ENCODE results near the gene AGPAT1. TPM values are rescaled to one million over a fixed set of nuclear protein-coding genes. Genes with fewer than 3 reads are reported as not detected.
"Not testable (repeated sequence)": the region's sequence is repeated elsewhere in the genome, so short reads cannot be mapped to it uniquely, and the experiment has no call there.

The AGPAT1 gene
- total RNA-seq, 1 experiment from 2014 or later: 37.8 TPM

GRCh38 chr6:32148289-32149091, 27.4 kb downstream of the AGPAT1 start:
- POLR2A ChIA-PET: interaction anchor here (0.6 to 0.7 kb wide), 3 partner anchors 38 to 532 kb away, joined by 3 to 4 read pairs (median 3); partner anchors contain the start of gene NEU1
- Mint-ChIP-seq H3K4me3 (ENCODE audit: unreplicated experiment) (no peak overlapping the region), H3K27me3 (ENCODE audit: insufficient read depth, unreplicated experiment) (no peaks in the 10 kb centered on the region)

DNA sequence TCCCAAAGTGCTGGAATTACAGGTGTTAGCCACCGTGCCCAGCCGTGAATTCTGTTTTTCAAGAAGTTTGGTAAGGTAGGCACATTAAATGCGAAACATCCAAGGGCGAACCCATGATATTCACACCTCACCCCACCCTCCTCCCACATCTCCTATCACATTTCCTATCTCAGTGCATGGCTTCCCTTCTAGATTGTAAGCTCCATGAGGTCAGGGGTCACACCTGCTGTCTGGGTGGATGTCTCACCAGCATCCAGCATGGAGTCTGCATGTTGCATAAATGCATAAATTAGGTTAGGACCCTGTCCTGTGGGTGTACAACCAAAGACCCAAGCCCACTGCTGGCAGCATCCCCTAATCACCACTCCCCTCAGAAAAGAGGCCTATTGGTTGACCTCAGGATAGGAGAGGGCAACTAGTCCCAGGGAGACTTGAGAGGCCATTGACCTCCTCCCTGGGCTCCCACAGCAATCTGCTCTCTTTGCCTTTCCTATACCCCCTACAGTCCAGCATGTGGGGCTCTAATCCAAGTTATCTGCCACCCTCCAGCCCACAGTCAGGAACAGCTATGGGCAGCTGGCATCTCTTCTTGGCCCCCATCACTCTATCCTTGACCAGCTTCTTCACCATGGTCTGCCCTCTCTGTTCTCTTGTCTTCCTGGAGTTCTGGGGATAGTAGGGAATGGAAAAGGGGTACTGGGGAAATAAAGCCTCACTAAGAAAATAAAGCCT, 28.3 kb downstream of the AGPAT1 start:
- Mint-ChIP-seq H3K27ac (ENCODE audit: low read depth, unreplicated experiment) (no peak overlapping the region), H3K4me3 (ENCODE audit: unreplicated experiment) (no peak overlapping the region), H3K27me3 (ENCODE audit: insufficient read depth, unreplicated experiment) (no peaks in the 10 kb centered on the region), H3K36me3 (ENCODE audit: insufficient read depth, unreplicated experiment) (no peaks in the 10 kb centered on the region), H3K4me1 (ENCODE audit: insufficient read depth, unreplicated experiment) (peaks cover 15% of the 10 kb centered on the region), H3K9me3 (ENCODE audit: unreplicated experiment) (no peaks in the 10 kb centered on the region)
- no peak for DNase-seq (ENCODE audit: unreplicated experiment)
- ChIA-PET CTCF (interaction anchor here (2.2 kb wide), 1 partner anchor 29 kb away, joined by 6 read pairs; no protein-coding TSS in a partner anchor), POLR2A (interaction anchor here (0.6 to 0.7 kb wide), 3 partner anchors 37 to 531 kb away, joined by 3 to 4 read pairs (median 3); partner anchors contain the start of gene NEU1)
- no peak for TF ChIP-seq CTCF (IDR thresholded peaks at IDR 0.05; ENCODE audit: unreplicated experiment)
- no TSS peak for BruUV-seq (replicated peaks)
- intact Hi-C loops (cut with micrococcal nuclease): no loop called here

More at GRCh38 chr6:32148289-32149091, 27.4 kb downstream of the AGPAT1 start:
- Mint-ChIP-seq H3K27ac (ENCODE audit: low read depth, unreplicated experiment) (no peak overlapping the region), H3K36me3 (ENCODE audit: insufficient read depth, unreplicated experiment) (no peaks in the 10 kb centered on the region), H3K4me1 (ENCODE audit: insufficient read depth, unreplicated experiment) (peaks cover 15% of the 10 kb centered on the region), H3K9me3 (ENCODE audit: unreplicated experiment) (no peaks in the 10 kb centered on the region)
- CTCF ChIA-PET: interaction anchor here (2.2 kb wide), 1 partner anchor 30 kb away, joined by 6 read pairs; no protein-coding TSS in a partner anchor
- BruUV-seq (replicated peaks): no TSS peak
- intact Hi-C loops (cut with micrococcal nuclease): no loop called here
- DNase-seq (ENCODE audit: unreplicated experiment): no peak
- no peak for TF ChIP-seq CTCF (IDR thresholded peaks at IDR 0.05; ENCODE audit: unreplicated experiment)

DNA sequence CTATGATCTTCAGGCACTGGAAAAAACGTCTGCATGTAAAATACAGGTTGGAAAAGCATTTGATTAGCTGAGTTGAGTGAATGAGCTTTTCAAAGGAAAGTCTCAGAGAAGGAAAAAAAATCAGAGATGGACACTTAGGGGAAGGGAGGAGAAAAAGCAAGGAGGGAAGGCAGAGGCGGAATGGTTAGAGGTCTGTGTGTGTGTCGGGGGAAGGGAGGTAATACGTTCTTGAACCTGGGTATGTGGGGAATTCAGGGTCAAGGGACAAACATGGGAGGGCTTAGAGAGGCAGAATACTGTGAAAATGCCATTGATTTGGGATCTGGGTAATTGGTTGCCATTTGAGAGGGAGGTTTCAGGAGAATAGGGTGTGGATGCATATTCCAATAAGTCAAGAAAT, 29.2 kb downstream of the AGPAT1 start:
- BruUV-seq (replicated peaks): no TSS peak
- POLR2A ChIA-PET: interaction anchor here (0.6 to 1.7 kb wide), 5 partner anchors 16 to 196 kb away, joined by 3 to 10 read pairs (median 3); partner anchors contain the start of gene FKBPL
- no peak for DNase-seq (ENCODE audit: unreplicated experiment)
- intact Hi-C loops (cut with micrococcal nuclease): no loop called here
- no peak for TF ChIP-seq CTCF (IDR thresholded peaks at IDR 0.05; ENCODE audit: unreplicated experiment)
- CTCF ChIA-PET: interaction anchor here (0.6 to 2.2 kb wide), 2 partner anchors 28 to 100 kb away, joined by 3 to 6 read pairs; no protein-coding TSS in a partner anchor
- H3K36me3 Mint-ChIP-seq (ENCODE audit: insufficient read depth, unreplicated experiment): no peaks in the 10 kb centered on the region
- no peak overlapping the region for H3K27ac Mint-ChIP-seq (ENCODE audit: low read depth, unreplicated experiment)
- no peak overlapping the region for H3K4me3 Mint-ChIP-seq (ENCODE audit: unreplicated experiment)
- no peaks in the 10 kb centered on the region for H3K9me3 Mint-ChIP-seq (ENCODE audit: unreplicated experiment)
- no peaks in the 10 kb centered on the region for H3K27me3 Mint-ChIP-seq (ENCODE audit: insufficient read depth, unreplicated experiment)
- H3K4me1 Mint-ChIP-seq (ENCODE audit: insufficient read depth, unreplicated experiment): peaks cover 15% of the 10 kb centered on the region

GRCh38 chr6:32146287-32146686, 29.6 kb downstream of the AGPAT1 start:
- Mint-ChIP-seq H3K27me3 (ENCODE audit: insufficient read depth, unreplicated experiment) (no peaks in the 10 kb centered on the region), H3K4me1 (ENCODE audit: insufficient read depth, unreplicated experiment) (peaks cover 12% of the 10 kb centered on the region), H3K4me3 (ENCODE audit: unreplicated experiment) (no peak overlapping the region), H3K27ac (ENCODE audit: low read depth, unreplicated experiment) (no peak overlapping the region), H3K36me3 (ENCODE audit: insufficient read depth, unreplicated experiment) (no peaks in the 10 kb centered on the region), H3K9me3 (ENCODE audit: unreplicated experiment) (no peaks in the 10 kb centered on the region)
- no TSS peak for BruUV-seq (replicated peaks)
- intact Hi-C loops (cut with micrococcal nuclease): no loop called here
- TF ChIP-seq CTCF (IDR thresholded peaks at IDR 0.05; ENCODE audit: unreplicated experiment): no peak
- no peak for DNase-seq (ENCODE audit: unreplicated experiment)
- ChIA-PET POLR2A (interaction anchor here (0.6 to 1.7 kb wide), 6 partner anchors 10 to 196 kb away, joined by 3 to 10 read pairs (median 3); partner anchors contain the start of gene FKBPL), CTCF (interaction anchor here (0.5 to 2.2 kb wide), 5 partner anchors 8 to 715 kb away, joined by 3 to 6 read pairs (median 3); no protein-coding TSS in a partner anchor)

DNA sequence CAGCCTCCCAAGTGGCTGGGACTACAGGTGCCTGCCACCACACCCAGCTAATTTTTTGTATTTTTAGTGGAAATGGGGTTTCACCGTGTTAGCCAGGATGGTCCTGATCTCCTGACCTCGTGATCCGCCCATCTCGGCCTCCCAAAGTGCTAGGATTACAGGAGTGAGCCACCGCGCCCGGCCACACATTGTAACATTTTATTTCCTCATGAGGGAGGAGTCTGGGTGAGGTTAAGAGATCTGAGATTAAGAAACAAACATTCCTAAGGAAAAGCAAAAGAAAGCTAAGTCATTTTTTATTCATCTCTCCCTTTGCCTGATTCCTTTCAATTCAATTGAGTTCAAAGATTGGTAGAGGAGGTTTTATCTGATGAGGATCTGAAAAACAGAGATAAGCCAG, 31.6 kb downstream of the AGPAT1 start:
- H3K27ac Mint-ChIP-seq (ENCODE audit: low read depth, unreplicated experiment); intact Hi-C loops (cut with micrococcal nuclease); H3K9me3 Mint-ChIP-seq (ENCODE audit: unreplicated experiment); H3K27me3 Mint-ChIP-seq (ENCODE audit: insufficient read depth, unreplicated experiment); BruUV-seq (replicated peaks); H3K4me3 Mint-ChIP-seq (ENCODE audit: unreplicated experiment); DNase-seq (ENCODE audit: unreplicated experiment); H3K36me3 Mint-ChIP-seq (ENCODE audit: insufficient read depth, unreplicated experiment); H3K4me1 Mint-ChIP-seq (ENCODE audit: insufficient read depth, unreplicated experiment): not testable (repeated sequence)
- ChIA-PET POLR2A (interaction anchor here (1.0 kb wide), 1 partner anchor 14 kb away, joined by 3 read pairs; the partner anchor contains the start of gene FKBPL), CTCF (interaction anchor here (0.7 to 1.5 kb wide), 2 partner anchors 25 to 96 kb away, joined by 3 to 5 read pairs; no protein-coding TSS in a partner anchor)
